ENCODE data around the gene ATRN.

ATRN gene

GRCh38 chr20:3563133-3563532 lies 92.3 kb downstream of the ATRN start:
- DNase-seq (ENCODE audit: low spot score in 2 of 2) (no peak), ATAC-seq (replicated peaks; ENCODE audit: extremely low read depth, poor library complexity, severe bottlenecking) (no peak)
- H3K27me3 Mint-ChIP-seq = no peaks in the 10 kb centered on the region
- H3K36me3 Mint-ChIP-seq (ENCODE audit: insufficient read depth) = peaks cover 13% of the 10 kb centered on the region
- H3K4me3 Mint-ChIP-seq = no peak overlapping the region
- H3K27ac Mint-ChIP-seq (ENCODE audit: low read depth) = no peak overlapping the region
- H3K9me3 Mint-ChIP-seq = no peaks in the 10 kb centered on the region
- no peaks in the 10 kb centered on the region for H3K4me1 Mint-ChIP-seq

GRCh38 chr20:3563548-3564177 lies 92.8 kb downstream of the ATRN start:
- H3K36me3 Mint-ChIP-seq (ENCODE audit: insufficient read depth) = peaks cover 13% of the 10 kb centered on the region
- no peaks in the 10 kb centered on the region for H3K4me1 Mint-ChIP-seq
- no peak overlapping the region for H3K27ac Mint-ChIP-seq (ENCODE audit: low read depth)
- H3K27me3 Mint-ChIP-seq = no peaks in the 10 kb centered on the region
- ATAC-seq (replicated peaks; ENCODE audit: extremely low read depth, poor library complexity, severe bottlenecking) (no peak), DNase-seq (ENCODE audit: low spot score in 2 of 2) (no peak)
- H3K9me3 Mint-ChIP-seq = no peaks in the 10 kb centered on the region
- H3K4me3 Mint-ChIP-seq = no peak overlapping the region

GRCh38 chr20:3565851-3566250 lies 95.0 kb downstream of the ATRN start:
- H3K9me3 Mint-ChIP-seq = no peaks in the 10 kb centered on the region
- no peaks in the 10 kb centered on the region for H3K27me3 Mint-ChIP-seq
- ATAC-seq (replicated peaks; ENCODE audit: extremely low read depth, poor library complexity, severe bottlenecking) (no peak), DNase-seq (ENCODE audit: low spot score in 2 of 2) (no peak)
- no peaks in the 10 kb centered on the region for H3K4me1 Mint-ChIP-seq
- no peak overlapping the region for H3K27ac Mint-ChIP-seq (ENCODE audit: low read depth)
- no peak overlapping the region for H3K4me3 Mint-ChIP-seq
- peaks cover 13% of the 10 kb centered on the region for H3K36me3 Mint-ChIP-seq (ENCODE audit: insufficient read depth)

GRCh38 chr20:3572151-3572550 lies 101.3 kb downstream of the ATRN start:
- Mint-ChIP-seq H3K27me3 (no peaks in the 10 kb centered on the region), H3K4me1 (no peaks in the 10 kb centered on the region), H3K9me3 (no peaks in the 10 kb centered on the region), H3K27ac (ENCODE audit: low read depth) (no peak overlapping the region), H3K36me3 (ENCODE audit: insufficient read depth) (peaks cover 17% of the 10 kb centered on the region), H3K4me3 (no peak overlapping the region)
- no peak for ATAC-seq (replicated peaks; ENCODE audit: extremely low read depth, poor library complexity, severe bottlenecking)
- DNase-seq (ENCODE audit: low spot score in 2 of 2) = no peak

GRCh38 chr20:3576363-3576762 lies 105.5 kb downstream of the ATRN start:
- peaks cover 24% of the 10 kb centered on the region for H3K36me3 Mint-ChIP-seq (ENCODE audit: insufficient read depth)

GRCh38 chr20:3577366-3577765 lies 106.5 kb downstream of the ATRN start:
- peaks cover 21% of the 10 kb centered on the region for H3K36me3 Mint-ChIP-seq (ENCODE audit: insufficient read depth)
- no peak overlapping the region for H3K4me3 Mint-ChIP-seq
- no peaks in the 10 kb centered on the region for H3K9me3 Mint-ChIP-seq
- no peaks in the 10 kb centered on the region for H3K4me1 Mint-ChIP-seq
- DNase-seq (ENCODE audit: low spot score in 2 of 2) (no peak), ATAC-seq (replicated peaks; ENCODE audit: extremely low read depth, poor library complexity, severe bottlenecking) (no peak)
- H3K27ac Mint-ChIP-seq (ENCODE audit: low read depth) = no peak overlapping the region
- H3K27me3 Mint-ChIP-seq = no peaks in the 10 kb centered on the region

More at GRCh38 chr20:3576363-3576762, 105.5 kb downstream of the ATRN start:
- no peak overlapping the region for H3K27ac Mint-ChIP-seq (ENCODE audit: low read depth)
- no peak overlapping the region for H3K4me3 Mint-ChIP-seq
- no peak for ATAC-seq (replicated peaks; ENCODE audit: extremely low read depth, poor library complexity, severe bottlenecking)
- no peaks in the 10 kb centered on the region for H3K9me3 Mint-ChIP-seq
- no peak for DNase-seq (ENCODE audit: low spot score in 2 of 2)
- no peaks in the 10 kb centered on the region for H3K27me3 Mint-ChIP-seq
- H3K4me1 Mint-ChIP-seq = no peaks in the 10 kb centered on the region

GRCh38 chr20:3580412-3580811 lies 109.6 kb downstream of the ATRN start:
- peak overlapping the region; percentile 8 for H3K27ac Mint-ChIP-seq (ENCODE audit: low read depth)

GRCh38 chr20:3583765-3584164 lies 112.9 kb downstream of the ATRN start:
- H3K9me3 Mint-ChIP-seq = no peaks in the 10 kb centered on the region
- H3K27ac Mint-ChIP-seq (ENCODE audit: low read depth) = no peak overlapping the region
- H3K27me3 Mint-ChIP-seq = no peaks in the 10 kb centered on the region
- no peak for DNase-seq (ENCODE audit: low spot score in 2 of 2)
- ATAC-seq (replicated peaks; ENCODE audit: extremely low read depth, poor library complexity, severe bottlenecking) = no peak
- H3K36me3 Mint-ChIP-seq (ENCODE audit: insufficient read depth) = peaks cover 24% of the 10 kb centered on the region
- no peaks in the 10 kb centered on the region for H3K4me1 Mint-ChIP-seq
- no peak overlapping the region for H3K4me3 Mint-ChIP-seq

More at GRCh38 chr20:3580412-3580811, 109.6 kb downstream of the ATRN start:
- H3K4me1 Mint-ChIP-seq = no peaks in the 10 kb centered on the region
- peaks cover 32% of the 10 kb centered on the region for H3K36me3 Mint-ChIP-seq (ENCODE audit: insufficient read depth)
- no peaks in the 10 kb centered on the region for H3K27me3 Mint-ChIP-seq
- H3K9me3 Mint-ChIP-seq = no peaks in the 10 kb centered on the region
- no peak for ATAC-seq (replicated peaks; ENCODE audit: extremely low read depth, poor library complexity, severe bottlenecking)
- no peak overlapping the region for H3K4me3 Mint-ChIP-seq
- no peak for DNase-seq (ENCODE audit: low spot score in 2 of 2)

- no peak overlapping the region for H3K27ac Mint-ChIP-seq (ENCODE audit: low read depth)
Observed at GRCh38 chr20:3586093-3586492, 115.3 kb downstream of the ATRN start.

GRCh38 chr20:3590164-3590563 lies 119.3 kb downstream of the ATRN start:
- H3K9me3 Mint-ChIP-seq = no peaks in the 10 kb centered on the region
- H3K36me3 Mint-ChIP-seq (ENCODE audit: insufficient read depth) = peaks cover 35% of the 10 kb centered on the region
- no peak for DNase-seq (ENCODE audit: low spot score in 2 of 2)
- H3K27ac Mint-ChIP-seq (ENCODE audit: low read depth) = no peak overlapping the region
- H3K27me3 Mint-ChIP-seq = no peaks in the 10 kb centered on the region
- no peak overlapping the region for H3K4me3 Mint-ChIP-seq
- no peaks in the 10 kb centered on the region for H3K4me1 Mint-ChIP-seq
- ATAC-seq (replicated peaks; ENCODE audit: extremely low read depth, poor library complexity, severe bottlenecking) = no peak

More at GRCh38 chr20:3586093-3586492, 115.3 kb downstream of the ATRN start:
- DNase-seq (ENCODE audit: low spot score in 2 of 2) = no peak
- peaks cover 22% of the 10 kb centered on the region for H3K36me3 Mint-ChIP-seq (ENCODE audit: insufficient read depth)
- no peaks in the 10 kb centered on the region for H3K9me3 Mint-ChIP-seq
- no peak overlapping the region for H3K4me3 Mint-ChIP-seq
- ATAC-seq (replicated peaks; ENCODE audit: extremely low read depth, poor library complexity, severe bottlenecking) = no peak
- no peaks in the 10 kb centered on the region for H3K27me3 Mint-ChIP-seq
- no peaks in the 10 kb centered on the region for H3K4me1 Mint-ChIP-seq

- peaks cover 36% of the 10 kb centered on the region for H3K36me3 Mint-ChIP-seq (ENCODE audit: insufficient read depth)
Observed at GRCh38 chr20:3592931-3593330, 122.1 kb downstream of the ATRN start.

GRCh38 chr20:3595541-3595940 lies 124.7 kb downstream of the ATRN start:
- DNase-seq (ENCODE audit: low spot score in 2 of 2) (no peak), ATAC-seq (replicated peaks; ENCODE audit: extremely low read depth, poor library complexity, severe bottlenecking) (no peak)
- H3K4me1 Mint-ChIP-seq = no peaks in the 10 kb centered on the region
- no peak overlapping the region for H3K27ac Mint-ChIP-seq (ENCODE audit: low read depth)
- peaks cover 45% of the 10 kb centered on the region for H3K36me3 Mint-ChIP-seq (ENCODE audit: insufficient read depth)
- no peaks in the 10 kb centered on the region for H3K9me3 Mint-ChIP-seq
- no peak overlapping the region for H3K4me3 Mint-ChIP-seq
- no peaks in the 10 kb centered on the region for H3K27me3 Mint-ChIP-seq

More at GRCh38 chr20:3592931-3593330, 122.1 kb downstream of the ATRN start:
- ATAC-seq (replicated peaks; ENCODE audit: extremely low read depth, poor library complexity, severe bottlenecking) (no peak), DNase-seq (ENCODE audit: low spot score in 2 of 2) (no peak)
- H3K4me1 Mint-ChIP-seq = no peaks in the 10 kb centered on the region
- H3K9me3 Mint-ChIP-seq = no peaks in the 10 kb centered on the region
- H3K4me3 Mint-ChIP-seq = no peak overlapping the region
- H3K27ac Mint-ChIP-seq (ENCODE audit: low read depth) = no peak overlapping the region
- H3K27me3 Mint-ChIP-seq = no peaks in the 10 kb centered on the region

- Mint-ChIP-seq H3K9me3 (no peaks in the 10 kb centered on the region), H3K4me1 (no peaks in the 10 kb centered on the region), H3K27me3 (no peaks in the 10 kb centered on the region), H3K36me3 (ENCODE audit: insufficient read depth) (peaks cover 23% of the 10 kb centered on the region), H3K4me3 (no peak overlapping the region), H3K27ac (ENCODE audit: low read depth) (no peak overlapping the region)
- ATAC-seq (replicated peaks; ENCODE audit: extremely low read depth, poor library complexity, severe bottlenecking) (no peak), DNase-seq (ENCODE audit: low spot score in 2 of 2) (no peak)
Observed at GRCh38 chr20:3603108-3603507, 132.3 kb downstream of the ATRN start.
